NCI-H82 (cell line): ENCODE measurements around the gene GPS1.

Experiments used
- DNase-seq: peaks from one replicate; lab custom pipeline; 2025; lab: John Stamatoyannopoulos, UW

GPS1 gene

GRCh38 chr17:82051776-82052637 is at the start of gene GPS1, which contains the start of gene RFNG:
Gene GPS1, plus strand, starts transcription at chr17:82051898. Its CDS starts 34 bp downstream, at chr17:82051932.
Gene RFNG, minus strand, starts transcription at chr17:82051811. Its CDS starts 45 bp downstream, at chr17:82051766.
- DNase-seq, result peak; percentile 82

- no peak for DNase-seq
These were observed 48.0 kb upstream of the GPS1 start for GRCh38 chr17:82003411-82004381.

- DNase-seq, result no peak
These were observed 46.9 kb upstream of the GPS1 start for GRCh38 chr17:82004517-82005455.

GRCh38 chr17:82005701-82006348 is 45.9 kb upstream of the GPS1 start:
- no peak for DNase-seq

- no peak for DNase-seq
These were observed 45.0 kb upstream of the GPS1 start for GRCh38 chr17:82006468-82007227.

- DNase-seq, result no peak
These were observed 44.5 kb upstream of the GPS1 start for GRCh38 chr17:82007228-82007494.

GRCh38 chr17:82007495-82008257 is 44.0 kb upstream of the GPS1 start:
- no peak for DNase-seq

- DNase-seq, result no peak
These were observed 43.3 kb upstream of the GPS1 start for GRCh38 chr17:82008258-82008940.

GRCh38 chr17:82008941-82009405 is 42.7 kb upstream of the GPS1 start:
- no peak for DNase-seq

GRCh38 chr17:82009413-82009812 is 42.3 kb upstream of the GPS1 start:
- no peak for DNase-seq

- DNase-seq, result no peak
These were observed 40.8 kb upstream of the GPS1 start for GRCh38 chr17:82010575-82011525.

- DNase-seq, result no peak
These were observed 40.0 kb upstream of the GPS1 start for GRCh38 chr17:82011617-82012187.

GRCh38 chr17:82012261-82012639 is 39.4 kb upstream of the GPS1 start:
- DNase-seq, result no peak

- DNase-seq, result no peak
These were observed 38.9 kb upstream of the GPS1 start for GRCh38 chr17:82012640-82013295.

- DNase-seq, result no peak
These were observed 38.4 kb upstream of the GPS1 start for GRCh38 chr17:82013341-82013740.

- DNase-seq, result no peak
These were observed 37.9 kb upstream of the GPS1 start for GRCh38 chr17:82013772-82014321.

GRCh38 chr17:82014432-82014831 is 37.3 kb upstream of the GPS1 start:
- no peak for DNase-seq
